CD4-positive, alpha-beta T cell treated with Interleukin-6 for 4 hours (primary cell): ENCODE data around the gene SLC12A8.

Experiments used
- DNase-seq: peaks from one replicate; pipeline ENCODE4 v3.0.0-alpha.2; 2020; ENCODE audit warnings: mixed read lengths

SLC12A8 gene

DNA sequence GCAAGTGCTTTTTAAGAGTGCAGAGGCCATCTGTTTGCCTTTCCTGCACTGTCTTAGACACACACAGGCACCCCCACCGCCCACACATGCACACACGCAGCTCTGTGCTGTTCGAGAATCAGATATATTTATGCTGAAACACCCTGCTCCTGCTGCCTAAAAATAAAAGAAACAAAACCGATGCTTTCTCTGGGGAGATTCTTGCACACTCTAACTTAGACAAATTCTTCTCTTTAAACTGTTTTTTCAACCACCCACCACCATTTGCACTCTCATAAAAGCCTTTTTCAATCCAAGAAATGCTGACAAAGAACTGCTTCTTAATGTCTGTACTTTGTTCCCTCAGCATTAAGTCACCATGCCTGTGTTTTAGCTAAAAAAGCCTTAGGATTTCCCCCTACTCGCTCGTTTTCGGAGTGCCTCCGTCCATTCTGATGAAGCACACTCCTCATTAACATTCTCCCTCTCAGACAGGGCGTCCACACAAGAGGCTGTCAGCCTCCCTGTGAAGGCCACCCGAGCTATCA is 26.2 kb downstream of the SLC12A8 start:
- no peak for DNase-seq

DNA sequence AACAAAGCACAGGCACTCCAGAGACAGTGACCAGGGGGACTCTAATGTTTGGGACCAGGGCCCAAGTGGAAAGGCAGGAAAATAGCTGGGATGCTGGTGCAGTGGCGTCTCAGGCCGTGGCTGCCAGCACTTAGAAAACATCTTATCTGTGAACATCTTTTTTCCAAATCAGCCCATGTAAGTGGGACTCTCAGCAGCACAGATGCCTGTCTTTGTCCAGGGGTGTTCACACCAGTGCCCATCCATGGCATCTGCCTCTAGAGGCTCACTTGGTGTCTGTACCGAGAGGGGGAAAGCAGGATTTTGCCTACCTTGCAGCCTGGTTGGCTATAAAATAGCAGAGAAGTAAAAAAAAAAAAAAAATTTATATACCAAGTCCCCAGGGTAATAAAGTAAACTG is 26.7 kb downstream of the SLC12A8 start:
- DNase-seq: no peak

DNA sequence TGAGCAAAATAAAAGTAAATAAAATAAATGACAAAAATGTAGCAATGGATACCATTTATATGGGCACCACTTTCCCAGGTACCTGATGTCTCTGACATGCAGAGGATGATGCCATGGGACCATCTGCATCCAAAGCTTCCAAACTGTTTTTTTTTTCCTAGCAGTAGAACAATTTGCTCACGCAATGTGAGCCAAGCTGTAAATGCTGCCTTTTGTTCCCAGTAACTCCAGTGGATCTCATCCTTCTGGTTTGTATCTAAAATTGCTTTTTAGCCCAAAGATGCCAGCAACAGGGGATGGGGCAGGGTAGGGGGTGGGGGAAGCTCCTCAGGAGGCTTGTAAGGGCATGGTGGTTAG is 32.7 kb downstream of the SLC12A8 start:
- no peak for DNase-seq

DNA sequence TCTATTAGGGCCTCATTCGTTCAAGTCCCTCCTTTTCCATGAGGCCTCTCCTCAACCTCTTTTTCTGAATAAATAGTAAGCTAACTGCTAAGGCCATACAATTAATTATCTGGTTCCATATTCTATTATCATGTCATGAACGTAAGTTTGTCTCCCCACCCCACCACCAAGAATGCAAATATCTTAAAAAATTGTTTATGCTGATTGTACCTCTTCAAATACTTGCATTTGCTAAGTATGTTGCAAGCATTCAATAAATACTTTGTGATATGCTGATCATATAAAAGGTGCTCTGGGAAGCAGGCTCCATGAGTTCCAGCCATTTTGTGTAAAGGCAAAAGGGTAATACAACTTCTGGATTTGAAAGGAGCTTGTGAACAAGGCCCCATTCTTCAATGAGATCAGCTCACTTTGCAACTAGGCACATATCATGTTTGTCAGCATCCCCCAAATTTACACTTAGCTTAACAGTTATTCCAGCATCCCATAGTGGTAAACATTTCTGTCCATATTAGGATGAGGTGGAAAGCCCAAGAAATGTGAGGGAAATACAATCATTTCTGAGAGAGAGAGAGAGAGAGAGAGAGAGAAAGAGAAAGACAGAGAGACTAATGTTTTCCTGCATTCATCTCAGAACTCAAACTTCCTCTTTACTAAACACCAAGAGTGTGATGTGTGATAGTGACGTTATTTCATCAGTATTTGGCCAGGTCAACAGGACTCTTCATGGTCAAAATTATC is 33.2 kb downstream of the SLC12A8 start:
- no peak for DNase-seq

DNA sequence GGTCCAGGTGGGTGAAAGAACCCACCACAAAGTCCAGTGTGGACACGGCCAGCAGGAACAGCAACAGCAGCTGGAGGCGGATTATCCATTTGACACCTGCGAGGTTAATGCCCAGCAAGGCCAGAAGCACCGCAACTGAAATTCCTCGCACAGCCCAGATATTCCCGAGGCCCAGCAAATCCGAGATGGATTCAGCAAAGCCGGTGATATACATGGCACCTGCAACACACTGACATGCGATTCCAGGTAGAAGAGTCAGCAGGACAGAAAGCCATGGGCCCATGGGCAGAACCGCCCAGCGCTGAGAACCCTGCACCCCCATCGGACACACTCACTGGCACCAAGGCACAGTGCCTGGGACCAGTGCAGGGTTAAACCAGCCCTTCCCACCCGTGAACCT is 34.8 kb downstream of the SLC12A8 start:
- no peak for DNase-seq

DNA sequence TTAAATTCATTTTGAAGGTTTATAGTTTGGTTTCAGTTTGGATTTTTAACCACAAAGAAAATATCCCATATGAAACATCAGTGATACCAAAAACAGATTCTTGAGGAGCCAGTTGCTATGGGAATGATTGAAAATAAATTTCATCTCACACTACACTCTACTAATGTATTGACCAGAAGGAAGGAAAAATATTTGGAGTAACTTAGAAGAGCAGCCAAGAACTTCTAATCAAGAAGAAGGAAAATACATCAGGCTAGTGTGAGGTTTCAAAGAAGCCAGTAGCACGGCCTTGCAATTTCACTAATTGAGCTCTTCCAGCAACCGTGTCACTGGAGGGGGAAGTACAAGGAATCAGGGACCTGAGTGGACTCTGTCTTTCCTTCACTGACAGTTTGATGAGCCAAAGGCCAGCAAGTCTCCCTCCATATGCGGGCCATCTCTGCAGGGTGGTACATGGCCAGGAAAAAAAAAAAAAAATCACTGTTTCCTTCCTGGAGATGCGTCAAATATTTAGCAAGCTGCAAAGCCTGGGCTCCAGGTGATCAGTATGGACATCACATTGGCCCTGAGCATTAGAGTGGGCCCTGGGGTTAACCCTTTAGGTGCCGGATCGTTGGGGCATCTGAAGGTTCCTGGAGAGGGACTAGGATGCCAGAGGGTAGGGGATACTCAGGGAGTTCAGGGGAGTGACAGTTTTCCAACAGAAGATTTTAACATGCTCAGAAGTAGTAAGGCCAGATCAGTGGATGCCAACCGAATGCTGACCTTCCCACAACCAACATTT is 37.1 kb downstream of the SLC12A8 start:
- no peak for DNase-seq

DNA sequence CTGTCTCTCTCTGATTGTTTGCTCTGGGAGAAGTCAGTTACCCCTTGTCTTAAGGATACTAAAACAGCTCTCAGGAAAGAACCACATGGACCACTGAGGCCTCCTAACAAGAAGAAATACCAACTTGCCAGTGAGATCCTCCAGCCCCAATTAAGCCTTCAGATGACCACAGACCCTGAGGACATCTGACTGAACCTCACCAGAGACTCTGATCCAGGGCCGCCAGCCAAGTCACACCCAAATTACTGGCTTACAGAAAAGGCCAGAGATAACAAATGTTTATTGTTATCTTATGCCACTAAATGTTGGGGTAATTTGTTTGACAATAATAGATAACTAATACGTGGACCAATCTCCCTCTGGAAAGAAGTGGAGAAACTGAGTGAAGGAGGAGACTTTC is 40.2 kb downstream of the SLC12A8 start:
- DNase-seq: no peak

DNA sequence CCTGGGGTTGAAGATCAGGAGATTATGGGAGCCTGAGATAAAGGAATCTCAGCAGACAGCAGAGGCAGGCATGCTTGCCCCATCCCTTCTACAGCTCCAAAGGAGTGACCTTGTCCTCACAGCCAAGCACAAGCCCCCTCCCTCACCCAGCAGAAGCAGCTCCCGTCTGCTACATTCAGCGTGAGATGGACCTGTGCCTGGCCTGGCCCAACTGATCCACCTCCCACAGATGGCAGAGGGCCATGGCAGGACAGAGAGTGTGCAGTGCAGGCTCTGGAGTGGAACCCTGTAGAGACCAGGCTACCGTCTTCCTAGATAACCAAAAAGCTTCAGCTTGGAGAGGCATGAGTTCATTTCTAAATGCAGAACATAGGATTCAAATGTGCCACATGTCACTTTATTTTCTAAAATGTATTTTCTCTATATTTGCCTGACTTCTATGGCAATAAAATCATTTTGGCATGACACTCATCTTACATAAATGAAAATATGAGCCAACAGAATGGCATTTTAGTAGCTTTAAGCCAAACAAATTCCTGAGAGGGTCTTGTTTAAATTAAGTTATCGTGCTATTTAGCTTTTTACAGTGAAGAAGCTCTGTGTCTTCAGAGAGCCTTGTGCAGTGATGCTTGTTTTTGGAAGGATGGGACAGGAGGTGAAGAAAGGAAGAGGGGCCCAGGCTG is 43.7 kb downstream of the SLC12A8 start:
- DNase-seq: no peak

DNA sequence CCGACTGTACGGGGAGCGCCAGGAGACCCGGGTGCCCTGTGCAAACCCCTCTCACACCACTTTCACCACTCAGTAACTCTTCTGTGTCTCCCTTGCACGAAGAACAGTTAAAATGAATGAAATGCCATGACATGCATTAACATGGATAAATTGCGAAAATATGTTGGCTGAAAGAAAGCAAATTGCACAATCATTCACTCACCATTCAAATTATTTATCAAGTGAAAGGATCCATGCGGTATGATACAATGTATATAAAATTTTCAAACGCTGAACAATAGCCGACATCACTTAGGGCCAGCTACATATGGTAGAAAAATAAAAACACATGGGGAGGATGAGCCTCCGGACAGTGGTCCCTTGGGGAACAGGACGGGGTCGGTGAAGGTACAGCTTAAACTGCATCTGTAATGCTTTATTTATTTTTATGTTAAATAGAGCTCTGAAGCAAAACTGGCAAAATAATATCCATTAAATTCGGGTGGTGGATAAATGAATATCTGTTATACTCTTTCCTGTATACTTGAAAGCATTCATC is 45.9 kb downstream of the SLC12A8 start:
- no peak for DNase-seq

DNA sequence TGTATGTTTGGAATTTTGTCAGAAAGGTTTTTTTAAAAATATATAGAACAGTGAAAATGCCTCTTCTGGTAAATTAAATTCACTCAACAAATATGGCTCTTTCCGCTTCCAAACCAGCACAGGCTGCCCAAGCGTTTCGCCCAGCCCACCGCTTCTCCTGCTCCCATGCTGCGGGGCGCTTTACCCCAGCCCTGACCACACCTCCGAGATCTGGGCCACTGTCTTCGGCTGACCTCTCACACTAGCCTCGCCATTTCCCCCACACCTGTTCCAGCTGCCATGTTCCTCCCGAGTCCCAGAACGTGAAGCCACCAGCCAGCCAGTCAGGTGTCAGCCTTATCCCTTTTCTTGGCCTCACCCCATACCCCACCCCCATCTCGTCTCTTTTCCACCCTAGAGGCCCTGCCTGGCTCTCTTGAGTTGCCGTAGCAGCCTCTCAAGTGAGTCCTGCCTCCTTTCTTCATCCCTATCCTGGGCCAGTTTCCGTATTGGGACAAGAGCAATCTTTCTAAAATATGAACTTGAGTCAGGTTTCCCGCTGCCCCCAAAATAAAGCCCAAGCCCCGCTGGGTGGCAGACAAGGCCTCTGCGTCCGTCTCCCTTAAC is 46.5 kb downstream of the SLC12A8 start:
- DNase-seq: no peak

DNA sequence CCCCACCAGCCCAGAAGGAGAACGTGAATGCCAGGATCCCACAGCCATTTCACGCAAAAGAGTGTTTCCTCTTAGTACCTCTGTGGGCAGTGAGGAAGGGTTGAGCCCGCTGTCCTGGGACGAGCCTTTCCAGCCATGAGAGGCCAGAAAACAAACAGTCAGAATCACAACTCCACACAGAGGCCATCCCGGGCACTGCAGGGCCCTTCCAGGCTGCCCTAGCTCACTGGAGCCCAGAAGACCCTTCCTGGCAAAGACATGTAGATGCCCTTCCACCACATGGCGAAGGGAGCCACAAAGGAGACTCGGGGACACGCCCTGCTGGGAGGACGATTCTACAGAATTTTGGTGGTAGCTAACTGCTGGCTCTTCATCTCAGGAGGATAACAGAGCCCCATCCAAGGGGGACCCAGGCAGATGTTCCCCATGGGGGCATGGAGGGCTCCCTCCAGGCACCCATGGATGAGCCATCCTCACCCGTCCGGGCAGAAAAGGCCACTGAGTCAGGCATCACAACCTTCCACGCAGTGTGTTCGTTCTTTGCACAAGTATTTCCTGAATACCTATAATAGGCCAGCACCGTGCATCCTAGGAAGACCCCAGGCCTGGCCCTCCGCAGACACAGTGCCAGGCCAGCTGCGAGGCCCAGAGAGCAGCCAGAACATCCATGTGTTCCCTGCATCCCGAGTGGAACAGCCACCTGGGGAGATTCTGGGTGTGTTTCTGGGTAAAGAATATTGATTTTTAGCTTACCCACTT is 47.2 kb downstream of the SLC12A8 start:
- DNase-seq: no peak

DNA sequence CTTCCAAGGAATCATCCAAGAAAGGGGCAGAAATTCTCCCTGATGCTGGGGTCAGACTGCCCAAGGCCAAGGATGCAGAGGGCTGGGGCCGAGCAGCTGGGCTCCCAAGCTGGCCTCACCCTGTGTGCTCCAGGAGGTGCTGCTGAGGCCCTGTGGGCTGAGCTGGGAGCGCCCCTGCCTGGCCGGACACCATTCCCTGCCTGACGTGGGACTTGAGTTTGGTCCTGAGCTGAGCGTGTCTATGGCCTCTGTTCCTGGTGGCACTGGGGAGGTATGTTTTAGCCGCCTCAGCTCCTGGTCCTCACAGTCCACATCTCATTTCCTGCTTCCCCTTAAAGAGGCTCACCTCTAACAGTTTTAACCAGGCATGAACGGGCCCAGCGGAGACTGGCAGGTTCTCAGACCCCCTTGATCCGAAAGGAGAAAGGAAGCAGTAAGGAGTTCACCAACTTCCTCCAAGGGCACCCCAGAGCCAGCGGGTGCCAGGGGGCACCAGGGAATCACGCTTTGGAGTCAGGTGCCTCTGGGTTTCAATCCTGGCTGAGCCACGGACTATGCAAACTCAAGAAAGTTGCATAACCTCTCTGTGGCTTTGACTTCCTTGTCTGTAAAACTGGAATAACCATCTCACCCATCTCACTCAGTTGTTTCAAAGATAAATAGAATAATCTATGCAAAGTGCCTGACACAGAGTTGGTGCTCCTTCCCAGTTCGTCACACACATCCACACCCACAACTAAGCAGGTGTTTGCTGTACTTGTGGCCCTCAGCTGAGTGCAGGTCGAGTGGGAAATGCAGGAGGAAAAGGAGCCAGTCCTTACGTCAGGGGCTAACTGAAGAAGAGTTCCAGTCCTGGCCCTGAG is 48.6 kb downstream of the SLC12A8 start:
- no peak for DNase-seq

DNA sequence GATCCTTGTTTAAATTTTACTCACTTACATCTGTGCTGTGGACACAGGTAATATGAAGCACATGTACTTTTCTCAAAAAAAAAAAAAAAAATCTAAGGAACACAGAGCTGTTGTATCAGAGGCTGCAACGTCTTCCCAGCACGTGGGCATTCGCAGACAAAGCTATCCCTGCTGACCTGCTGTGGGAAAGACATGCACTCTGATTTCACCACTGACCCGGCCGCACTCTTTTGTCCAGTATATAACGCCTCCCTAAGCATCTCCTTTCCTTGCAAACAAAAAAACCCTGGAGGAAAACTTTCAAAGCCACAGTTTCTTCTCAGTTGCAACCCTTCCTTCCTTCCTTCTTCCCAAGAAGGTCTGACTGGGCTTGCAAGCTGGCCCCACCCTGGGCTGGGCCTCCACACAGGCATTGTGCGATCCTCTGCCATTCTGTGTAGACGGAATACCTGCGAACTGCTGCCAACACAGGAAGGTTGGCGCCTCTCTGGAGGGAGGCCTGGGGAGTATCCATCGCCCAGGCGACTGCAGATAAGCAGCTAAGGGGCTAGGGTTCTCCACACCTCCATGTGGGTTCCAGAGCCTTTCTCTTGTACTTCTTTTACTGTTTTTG is 50.8 kb downstream of the SLC12A8 start:
- no peak for DNase-seq

DNA sequence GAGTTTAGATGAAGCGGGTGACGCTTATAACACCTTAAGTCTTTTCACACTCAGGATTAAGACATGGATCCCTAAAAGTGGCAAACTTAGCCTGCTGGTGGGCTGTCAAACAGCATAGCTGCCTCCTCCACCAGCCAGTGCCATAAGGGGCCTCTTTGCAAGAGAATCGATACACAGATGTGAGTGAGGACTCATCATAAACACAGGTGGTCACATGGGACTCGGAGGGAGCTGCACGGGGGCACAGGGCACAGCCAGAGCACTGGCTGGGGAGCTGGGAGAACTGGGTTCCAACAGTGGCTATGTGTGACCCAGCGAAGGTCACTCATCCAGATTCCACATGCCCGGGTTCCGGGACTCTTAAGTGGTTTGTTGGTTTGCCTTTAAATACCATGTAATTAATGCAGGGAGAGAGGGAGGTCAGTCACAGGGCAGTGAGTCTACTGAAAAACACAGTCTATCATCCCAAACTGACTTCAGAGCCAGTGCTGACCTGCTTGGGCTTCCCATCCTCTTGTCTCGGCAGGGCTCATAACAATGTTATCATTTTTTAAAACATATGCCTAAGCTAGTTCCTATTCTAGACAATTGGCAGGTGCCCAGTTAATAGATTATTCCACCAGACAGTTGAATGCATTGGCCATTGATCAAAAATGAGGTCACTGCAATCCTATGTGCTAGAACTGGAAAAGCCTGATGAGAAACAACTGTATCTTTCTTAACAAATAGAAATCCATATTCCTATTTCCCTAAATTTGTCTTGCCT is 51.8 kb downstream of the SLC12A8 start:
- no peak for DNase-seq

DNA sequence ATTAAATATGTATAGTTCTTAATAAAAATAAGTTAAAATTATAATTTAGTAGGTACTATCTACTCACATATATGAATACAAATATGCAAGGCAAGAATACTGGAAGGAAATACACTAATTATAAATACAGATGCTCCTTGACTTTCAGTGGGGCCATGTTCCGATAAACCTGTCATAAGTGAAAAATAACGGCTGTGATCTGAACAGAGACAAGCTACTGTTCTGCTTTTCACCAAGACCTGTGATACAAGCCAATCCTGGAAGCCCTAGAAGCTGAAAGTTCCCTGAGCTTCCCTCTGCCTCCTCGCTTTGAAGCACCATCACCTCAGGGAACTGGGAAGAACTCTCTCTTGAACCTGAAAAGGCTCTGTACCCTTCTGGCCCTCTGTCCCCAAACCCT is 55.4 kb downstream of the SLC12A8 start:
- DNase-seq: no peak

DNA sequence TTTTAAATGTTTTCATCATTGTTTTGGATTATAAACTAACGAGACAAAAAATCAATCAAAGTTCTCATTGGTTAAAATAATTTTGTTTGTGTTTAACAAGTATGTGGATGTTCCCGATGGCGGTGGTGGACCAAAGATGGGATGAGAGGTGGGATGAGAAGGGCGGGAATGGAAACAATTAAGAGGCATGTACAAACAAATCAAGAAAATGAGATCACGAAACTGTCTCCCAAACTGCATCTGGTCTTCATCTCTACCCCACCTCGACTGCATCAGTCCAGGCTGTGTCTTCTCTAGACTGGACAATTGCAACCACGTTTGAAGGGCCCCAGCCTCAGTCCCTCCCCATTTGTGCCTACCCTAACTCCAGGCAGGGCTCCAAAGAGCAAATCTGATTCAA is 56.1 kb downstream of the SLC12A8 start:
- DNase-seq: no peak

DNA sequence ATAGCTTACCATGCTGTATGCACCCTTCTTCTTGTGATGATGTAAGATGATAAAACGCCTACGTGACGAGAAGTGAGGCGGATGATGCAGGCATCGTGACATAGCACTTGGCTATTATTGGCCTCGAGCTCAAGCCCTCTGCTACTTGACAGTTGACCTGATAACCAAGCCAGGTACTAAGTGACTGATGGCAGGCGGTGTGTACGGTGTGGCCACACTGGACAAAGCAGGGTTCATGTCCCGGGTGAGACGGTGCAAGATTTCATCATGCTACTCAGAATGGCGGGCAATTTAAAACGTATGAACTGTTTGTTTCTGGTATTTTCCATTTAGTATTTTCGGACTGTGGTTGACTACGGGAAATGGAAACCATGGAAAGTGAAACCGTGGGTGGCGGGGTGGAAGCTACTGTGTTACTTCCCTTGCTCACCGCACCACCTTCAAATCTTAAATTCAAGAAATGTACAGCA is 57.7 kb downstream of the SLC12A8 start:
- DNase-seq: no peak

DNA sequence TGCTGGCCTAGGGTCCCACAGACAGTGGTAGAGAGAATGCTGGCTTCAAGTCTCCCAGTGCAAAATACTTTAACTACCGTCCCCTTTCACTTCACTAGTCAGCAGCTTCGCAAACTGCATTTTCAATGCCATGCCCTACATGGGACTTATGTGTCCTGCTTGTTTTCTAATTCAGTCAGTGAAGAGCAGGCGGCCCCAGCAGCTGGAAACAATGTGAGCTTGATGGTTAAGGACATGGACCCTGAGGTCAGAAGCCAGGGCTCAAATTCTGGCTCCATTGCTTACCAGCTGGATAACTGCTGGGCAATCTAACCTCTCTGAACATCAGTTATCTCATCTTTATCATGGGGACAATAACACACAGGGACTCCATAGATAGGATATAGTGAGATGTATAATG is 58.4 kb downstream of the SLC12A8 start:
- no peak for DNase-seq

DNA sequence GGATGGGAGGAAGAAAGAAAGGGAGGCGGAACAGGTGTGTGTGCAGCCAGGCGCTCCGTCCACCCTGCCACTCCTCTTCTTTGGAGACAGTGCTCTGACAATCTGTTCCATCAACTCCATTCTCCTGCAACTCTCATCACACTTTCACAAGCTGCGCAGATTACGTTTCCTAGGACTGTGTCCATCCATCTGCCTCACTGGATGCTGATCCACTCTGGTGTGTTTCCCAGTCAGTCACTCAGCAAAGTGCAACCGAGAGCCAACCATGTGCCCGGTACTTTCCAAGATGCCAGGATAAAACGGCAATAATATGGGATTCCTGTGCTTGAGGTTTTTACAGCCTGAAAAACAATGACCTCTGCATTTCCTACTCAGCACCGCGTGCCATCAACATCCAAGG is 59.6 kb downstream of the SLC12A8 start:
- no peak for DNase-seq

DNA sequence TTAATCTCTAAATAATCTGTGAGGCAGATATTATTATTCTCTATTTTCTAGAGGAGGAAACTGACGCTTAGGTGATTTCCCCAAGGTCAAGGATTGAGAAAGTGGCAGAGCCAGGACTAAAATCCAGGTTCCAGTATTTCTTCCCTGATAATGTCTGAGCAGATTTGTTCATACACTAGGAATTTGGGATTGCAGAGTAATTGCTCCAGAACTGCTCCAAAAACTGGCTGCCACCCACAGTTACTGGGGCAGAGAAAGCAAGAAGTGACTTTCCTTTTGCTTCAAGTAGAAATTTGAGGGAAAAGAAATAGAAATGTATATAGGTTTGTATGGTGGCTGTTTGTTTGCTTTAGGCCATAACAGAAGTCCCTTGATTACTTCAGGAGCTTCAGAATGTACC is 60.6 kb downstream of the SLC12A8 start:
- DNase-seq: no peak
